HG02588 (cell line): ENCODE measurements around the gene CABLES2.

Experiments
- ATAC-seq: cut with Tn5 transposase; IDR thresholded peaks from one replicate; pipeline ENCODE4 v1.9.1; 2021; ENCODE audit warnings: mild to moderate bottlenecking, moderate library complexity; ENCODE audit not compliant: unreplicated experiment

CABLES2 gene

DNA sequence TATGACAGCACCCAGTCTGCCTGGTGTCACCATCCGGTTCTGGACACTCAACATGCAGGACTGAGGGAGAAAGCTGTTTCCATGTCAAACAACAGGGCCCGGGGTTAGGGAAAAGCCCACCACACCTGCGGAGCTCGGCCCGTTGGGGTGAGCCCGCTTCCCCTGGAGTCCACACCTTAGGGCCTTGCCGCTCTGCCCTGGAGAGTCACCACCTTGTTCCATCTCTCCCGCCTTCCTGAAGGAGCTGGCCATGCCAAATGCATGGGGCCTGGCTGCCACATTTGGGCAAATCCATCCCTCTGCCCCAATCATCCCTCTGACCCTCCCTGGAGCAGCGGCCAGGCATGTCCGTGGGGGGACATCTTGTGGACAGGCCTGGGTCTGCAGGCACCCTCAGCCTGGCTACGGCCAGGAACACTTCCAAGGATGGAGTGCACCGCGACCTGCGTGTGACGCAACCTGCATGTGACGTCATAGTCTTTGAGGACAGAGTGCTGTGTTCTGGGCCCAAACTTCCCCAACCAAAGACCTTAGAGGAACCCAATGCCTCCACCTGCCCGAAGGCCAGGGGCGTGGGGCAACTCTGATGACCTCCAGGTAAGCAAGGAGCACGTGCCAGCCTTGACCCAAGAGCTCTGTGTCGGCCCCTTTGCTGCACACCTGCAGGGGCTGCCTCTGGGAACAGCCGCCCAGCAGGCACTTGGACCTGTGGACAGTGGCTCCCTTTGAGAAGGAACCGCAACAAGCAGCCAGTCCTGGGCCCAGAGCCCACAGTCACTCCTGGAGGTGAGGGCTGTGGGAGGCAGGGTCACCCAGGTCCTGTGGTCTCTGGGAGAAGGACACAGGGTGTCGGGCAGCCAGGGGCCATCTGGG is 1.7 kb downstream of the CABLES2 start:
- ATAC-seq, result no peak

DNA sequence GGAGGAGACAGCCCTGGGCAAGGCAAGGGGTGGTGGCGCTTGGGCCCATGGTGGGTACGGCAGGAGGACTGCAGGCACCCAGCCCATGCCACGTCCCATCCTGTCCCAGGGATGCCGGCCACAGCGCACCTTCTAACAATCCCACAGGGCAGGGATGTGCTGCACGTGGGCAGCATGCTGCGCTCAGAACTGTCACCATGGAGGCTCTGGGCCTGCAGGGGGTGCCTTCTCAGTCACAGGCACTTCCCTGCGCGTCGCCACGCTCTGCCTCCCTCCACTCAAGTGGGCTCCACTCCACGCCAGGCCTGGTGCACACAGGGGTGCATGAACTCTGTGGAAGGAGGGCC is 2.4 kb downstream of the CABLES2 start:
- no peak for ATAC-seq

GRCh38 chr20:62404112-62404665 is 2.9 kb downstream of the CABLES2 start:
- no peak for ATAC-seq

DNA sequence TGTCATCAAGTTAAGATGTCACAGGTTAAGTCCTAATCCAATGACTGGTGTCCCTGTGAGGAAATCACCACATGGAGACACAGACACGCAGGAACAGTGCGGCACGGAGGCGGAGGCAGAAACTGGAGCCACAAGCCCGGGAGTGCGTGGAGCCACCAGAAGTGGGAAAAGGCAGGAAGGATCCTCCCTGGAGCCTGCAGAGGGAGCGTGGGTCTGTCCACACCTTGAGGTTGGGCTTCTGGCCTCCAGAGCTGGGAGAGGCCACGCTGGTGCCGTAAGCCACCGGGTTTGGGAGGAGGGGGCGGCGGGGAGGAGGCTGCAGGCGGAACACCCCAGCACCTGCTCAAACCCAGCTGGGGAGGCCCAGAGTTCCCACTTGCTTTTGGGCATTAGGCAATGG is 3.8 kb downstream of the CABLES2 start:
- ATAC-seq, result no peak

DNA sequence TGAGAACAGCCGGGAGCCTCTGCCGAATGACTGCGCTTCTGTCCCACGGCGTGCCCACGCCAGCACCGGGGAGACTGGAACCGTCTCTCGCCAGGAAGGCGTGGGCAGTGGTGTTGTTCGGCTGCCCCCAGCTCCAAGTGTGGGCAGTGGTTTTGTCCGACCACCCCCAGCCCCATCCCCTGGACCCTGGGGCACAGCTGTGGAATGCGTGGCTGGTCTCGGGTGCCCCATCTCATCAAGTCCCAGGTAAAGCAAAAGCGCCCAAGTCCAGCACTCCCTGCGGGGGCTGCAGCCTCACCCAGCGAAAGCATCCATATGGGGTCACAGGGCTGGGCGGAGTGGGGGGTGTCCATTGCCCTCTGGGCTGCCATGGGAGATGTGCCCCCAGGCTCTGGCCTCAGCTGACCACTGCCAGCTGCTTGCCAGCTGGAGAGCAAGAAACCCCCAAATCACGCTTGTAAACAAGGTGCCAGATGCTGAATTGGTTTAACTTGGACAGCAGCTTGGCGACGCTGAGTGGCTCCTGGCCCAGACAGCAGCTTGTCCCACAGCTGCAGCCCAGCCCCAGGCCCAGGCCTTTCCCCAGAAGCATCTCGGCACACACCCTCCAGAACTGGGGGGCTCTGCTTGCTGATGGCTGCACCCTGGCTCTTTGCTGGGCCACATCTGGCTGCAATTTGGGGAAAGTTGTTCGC is 4.5 kb downstream of the CABLES2 start:
- no peak for ATAC-seq

GRCh38 chr20:62401331-62401779 is 5.7 kb downstream of the CABLES2 start:
- no peak for ATAC-seq

- no peak for ATAC-seq
These were observed 6.5 kb downstream of the CABLES2 start for GRCh38 chr20:62400541-62400940.

DNA sequence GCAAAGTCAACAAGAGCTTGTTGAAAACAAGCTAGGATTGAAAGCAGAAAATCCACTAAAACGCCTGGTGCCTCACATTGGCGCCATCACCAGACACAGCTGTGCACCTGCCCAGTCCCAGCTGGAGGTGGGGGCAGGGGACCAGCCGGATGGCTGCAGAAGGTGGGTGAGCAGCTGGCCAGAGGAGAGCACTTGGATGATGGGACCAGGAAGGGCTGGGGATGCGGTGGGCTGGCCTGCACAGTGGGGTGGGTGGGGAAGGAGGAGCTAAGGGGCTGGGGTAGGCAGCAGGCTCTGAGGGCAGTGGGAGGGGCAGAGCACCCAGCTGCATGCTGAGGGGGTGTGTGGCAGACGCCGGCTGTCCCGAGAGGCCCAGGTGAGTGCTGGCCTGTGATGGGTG is 7.1 kb downstream of the CABLES2 start:
- no peak for ATAC-seq

GRCh38 chr20:62398120-62398821 is 8.8 kb downstream of the CABLES2 start:
- no peak for ATAC-seq

GRCh38 chr20:62396367-62397239 is 10.5 kb downstream of the CABLES2 start:
- ATAC-seq, result no peak

DNA sequence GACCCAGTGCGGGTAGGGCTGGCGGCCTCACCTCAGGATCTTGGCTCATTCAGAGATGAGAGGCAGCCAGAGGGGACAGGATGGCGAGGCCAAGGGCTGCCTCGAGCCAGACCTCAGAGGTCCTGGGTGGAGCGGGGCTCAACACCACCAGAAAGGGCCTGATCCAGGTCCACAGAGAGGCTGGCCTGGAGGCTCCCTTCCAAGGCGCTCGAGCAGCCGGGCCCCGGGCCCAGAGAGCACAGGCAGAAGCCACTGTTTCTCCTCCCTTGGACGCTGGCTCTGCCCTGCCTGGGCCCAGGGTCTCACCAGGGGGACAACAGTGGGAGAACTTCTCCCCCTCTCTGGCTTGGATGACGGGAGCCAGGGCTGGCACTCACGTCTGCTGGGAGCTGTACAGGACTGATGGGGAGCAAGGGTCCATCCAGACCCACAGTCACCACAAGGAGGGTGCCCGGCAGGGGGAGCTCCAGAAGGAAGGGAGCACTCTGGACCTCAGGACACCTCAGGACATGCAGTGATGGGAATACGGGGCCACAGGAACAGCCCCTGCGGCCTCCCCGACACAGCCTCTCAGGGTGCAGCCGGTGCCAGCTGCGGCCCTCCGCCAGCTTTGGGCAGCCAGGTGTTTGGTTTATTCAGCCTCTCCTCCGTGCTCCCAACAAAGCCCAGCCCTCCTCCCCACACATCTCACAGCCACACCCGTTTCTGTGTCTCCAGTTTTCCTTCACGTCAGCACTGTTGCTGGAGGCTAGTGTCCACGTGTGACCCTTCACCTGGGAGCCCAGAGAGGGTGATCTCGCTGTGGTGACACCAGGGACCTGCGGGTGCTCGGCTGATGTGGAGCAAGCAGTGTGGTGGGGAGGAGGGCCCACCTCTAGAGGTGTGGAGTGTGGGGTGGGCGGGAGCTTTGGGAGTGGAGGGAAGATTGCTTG is 11.5 kb downstream of the CABLES2 start:
- ATAC-seq, result no peak

DNA sequence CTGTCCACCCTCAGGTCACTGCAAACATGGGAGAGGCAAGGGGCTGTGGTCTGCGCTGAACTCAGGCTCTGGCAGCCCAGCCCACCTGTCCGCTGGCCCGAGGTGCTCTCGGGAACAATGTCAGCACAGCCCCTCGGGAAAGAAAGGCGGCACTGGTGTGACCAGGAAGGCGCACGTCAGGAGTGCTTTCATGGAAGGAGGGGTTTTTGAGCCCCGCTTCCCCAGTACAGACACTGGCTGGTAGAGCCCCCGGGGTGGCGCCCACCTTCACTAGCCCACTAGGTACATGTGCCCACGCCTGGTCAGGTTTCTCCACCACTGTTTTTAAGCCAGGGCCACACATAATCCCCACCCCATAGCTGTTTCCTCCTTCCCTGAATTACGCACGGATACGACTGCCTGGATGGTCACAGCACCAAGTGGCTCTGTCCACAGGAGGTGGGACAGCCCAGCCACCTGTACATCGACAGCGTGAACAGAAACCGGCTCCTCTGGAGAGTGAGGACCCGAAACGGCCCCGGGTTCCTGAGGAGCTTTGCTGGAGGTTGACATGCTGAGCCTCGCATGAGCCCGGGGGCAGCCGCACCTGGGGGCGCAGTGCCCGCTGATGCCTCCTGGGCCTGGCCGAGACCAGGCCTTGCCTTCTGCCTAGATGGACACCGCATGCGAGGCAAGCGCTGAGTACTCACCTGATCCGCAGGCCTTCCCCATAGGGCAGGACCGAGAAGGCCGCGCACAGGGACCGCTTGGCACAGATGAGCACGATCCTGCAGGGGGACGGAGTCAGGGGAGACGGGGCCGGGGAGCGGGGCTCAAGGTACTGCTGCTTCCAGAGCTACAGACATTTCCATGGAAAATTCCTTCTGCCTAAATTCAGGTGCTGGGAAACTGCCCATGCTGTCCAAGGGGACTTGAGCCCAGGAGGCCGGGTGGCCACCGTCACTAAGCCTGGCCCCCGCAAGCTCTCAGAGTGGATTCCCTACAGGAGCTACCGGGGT is 12.5 kb downstream of the CABLES2 start:
- no peak for ATAC-seq

DNA sequence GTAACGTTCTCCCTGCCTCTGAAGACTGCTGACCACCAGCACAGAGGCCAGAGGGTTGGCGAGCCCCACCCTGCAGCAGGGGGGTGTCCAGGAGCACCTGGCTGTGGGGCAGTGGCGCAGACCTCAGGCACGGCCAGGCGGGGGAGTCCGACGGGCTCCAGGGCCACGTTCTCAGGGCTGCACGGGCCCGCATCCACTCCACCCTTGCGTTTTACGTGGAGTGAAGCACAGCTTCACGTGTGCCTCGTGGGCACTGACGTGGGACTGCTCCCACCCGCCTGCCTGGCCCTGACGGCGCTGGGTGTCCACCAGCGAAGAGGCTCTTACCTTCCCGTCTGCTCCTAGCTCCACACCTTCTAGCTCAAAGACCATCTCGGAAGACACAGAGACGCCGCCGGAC is 13.3 kb downstream of the CABLES2 start:
- no peak for ATAC-seq

- ATAC-seq, result no peak
These were observed 13.8 kb downstream of the CABLES2 start for GRCh38 chr20:62393335-62393665.

DNA sequence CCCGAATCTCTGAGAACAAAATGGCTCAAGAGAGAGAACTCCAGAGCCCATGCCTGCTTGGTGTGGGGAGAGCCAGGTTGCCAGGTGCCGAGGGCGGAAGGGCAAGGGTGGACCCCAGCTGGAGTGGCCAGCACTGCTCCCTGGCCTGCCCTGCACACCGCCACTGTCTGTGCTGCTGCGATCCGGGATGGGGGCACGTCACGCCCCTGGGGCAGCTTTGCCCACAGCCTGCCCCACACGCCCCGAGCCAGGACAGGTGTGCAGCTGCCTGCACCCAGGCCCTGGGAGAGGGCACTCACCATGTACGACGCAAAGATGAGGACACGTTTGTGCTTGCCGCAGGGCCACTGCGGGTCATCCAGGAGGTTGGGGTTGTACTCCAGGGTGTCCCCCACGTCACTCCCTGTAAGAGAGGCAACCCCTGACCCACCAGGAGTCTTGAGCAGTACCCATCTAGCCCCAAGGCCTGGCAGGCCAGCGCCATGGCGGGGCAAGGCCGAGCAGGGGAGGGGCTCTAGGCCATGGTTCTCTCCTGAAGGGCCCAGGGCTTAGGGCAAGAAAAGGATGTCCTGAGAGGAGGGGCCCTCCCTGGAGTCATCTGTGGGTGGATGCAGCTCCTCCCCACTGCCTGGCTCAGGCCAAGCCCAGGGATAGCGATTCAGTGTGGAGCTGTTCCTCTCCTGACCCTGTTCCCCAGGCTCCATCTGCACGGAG is 14.3 kb downstream of the CABLES2 start:
- ATAC-seq, result no peak

- ATAC-seq, result no peak
These were observed 15.0 kb downstream of the CABLES2 start for GRCh38 chr20:62392077-62392418.

DNA sequence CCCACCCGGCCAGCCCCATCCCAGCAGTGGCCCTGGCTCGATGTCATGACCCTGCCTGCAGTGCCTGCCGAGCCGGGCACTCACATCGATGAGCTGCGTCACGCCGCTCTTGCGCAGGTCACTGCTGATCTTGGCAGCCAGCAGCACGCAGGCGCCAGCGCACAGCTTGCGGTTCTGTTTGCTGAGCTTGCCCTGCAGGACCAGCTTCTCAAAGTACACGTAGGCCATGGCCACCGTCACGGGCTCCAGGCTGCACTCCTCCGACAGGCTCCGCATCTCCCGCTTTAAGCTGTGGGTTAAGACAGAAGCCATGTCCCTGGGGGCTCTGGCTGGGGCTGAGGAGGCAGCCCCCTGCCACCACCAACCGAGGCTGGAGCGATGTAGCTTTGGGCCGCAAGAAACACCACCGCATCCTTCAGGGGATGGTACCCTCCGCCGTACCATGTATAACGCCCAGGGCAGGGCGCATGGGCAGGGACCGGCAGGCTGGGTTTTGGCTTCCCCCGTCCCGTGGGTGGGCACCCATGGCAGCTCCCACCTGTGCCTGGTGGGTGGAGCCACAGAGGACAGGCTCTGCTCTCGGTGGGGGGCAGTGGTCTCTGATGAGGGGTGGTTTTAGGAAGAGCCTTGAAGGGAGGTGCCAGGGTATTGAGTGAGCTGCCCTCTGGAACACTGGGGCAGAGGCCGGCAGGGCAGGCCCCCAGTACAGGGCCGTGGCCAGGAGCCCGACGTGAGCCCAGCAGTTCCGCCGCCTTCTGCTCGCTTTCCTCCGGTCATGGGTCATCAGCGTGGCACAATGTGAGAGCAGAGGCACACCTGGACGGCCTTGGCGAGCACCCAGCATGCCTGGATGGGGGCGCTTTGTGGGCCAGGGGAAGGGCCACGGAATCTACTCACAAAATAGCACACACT is 15.7 kb downstream of the CABLES2 start:
- ATAC-seq, result no peak
